ENCODE data around the gene CENPT. TPM values are rescaled to one million over a fixed set of nuclear protein-coding genes. Genes with fewer than 3 reads are reported as not detected.

The CENPT gene
- total RNA-seq, 1 experiment from 2014 or later: 33.8 TPM

DNA sequence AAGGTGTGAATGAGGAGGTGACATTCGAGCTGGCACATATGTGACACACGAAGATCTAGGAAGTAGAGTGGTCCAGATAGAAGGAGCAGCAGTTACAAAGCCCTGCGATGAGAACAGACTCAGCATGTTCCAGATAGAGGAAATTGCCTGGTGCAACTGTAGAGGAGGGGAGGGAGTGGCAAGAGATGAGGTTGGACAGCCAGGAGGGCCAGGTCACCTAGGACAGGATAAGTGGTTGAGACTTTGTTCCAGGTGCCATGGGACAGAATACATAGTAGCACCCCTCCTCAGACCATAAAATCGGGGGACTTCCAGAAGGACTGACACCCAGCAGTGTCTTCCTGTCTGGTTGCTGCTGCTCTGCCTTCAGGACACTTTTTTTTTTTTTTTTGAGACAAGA lies 11.0 kb upstream of the CENPT start:
- peaks cover 94% of the 10 kb centered on the region for H4K20me1 ChIP-seq (ENCODE audit: insufficient read depth)
- peaks cover 15% of the 10 kb centered on the region; the same call in 1 of the 2 replicates for H3K36me3 ChIP-seq (ENCODE audit: low read depth)
- intact Hi-C loops (cut with micrococcal nuclease; ENCODE audit: unreplicated experiment): loop anchor here (5.0 kb wide), 2 partner anchors 141 to 181 kb away; partner anchors contain the start of gene GFOD2
- peak overlapping the region; percentile 69 for H3K27ac ChIP-seq
- peak overlapping the region; percentile 62 for H3K4me2 ChIP-seq
- no peak overlapping the region for H2AFZ ChIP-seq
- no peaks in the 10 kb centered on the region for H3K9me2 ChIP-seq (ENCODE audit: insufficient read depth)
- no peaks in the 10 kb centered on the region for H3K27me3 ChIP-seq (ENCODE audit: insufficient read depth, low read depth)
- H3K4me3 ChIP-seq: no peak overlapping the region; the same call in 1 of the 2 replicates
- H3F3A ChIP-seq (ENCODE audit: insufficient read depth, low read depth): peaks cover 54% of the 10 kb centered on the region
- POLR2A ChIA-PET (ENCODE audit: unreplicated experiment): no interaction called here
- CTCF ChIA-PET: interaction anchor here (0.6 kb wide), 1 partner anchor 8 kb away, joined by 3 read pairs; no protein-coding TSS in a partner anchor
- TF ChIP-seq, protein P1, sequence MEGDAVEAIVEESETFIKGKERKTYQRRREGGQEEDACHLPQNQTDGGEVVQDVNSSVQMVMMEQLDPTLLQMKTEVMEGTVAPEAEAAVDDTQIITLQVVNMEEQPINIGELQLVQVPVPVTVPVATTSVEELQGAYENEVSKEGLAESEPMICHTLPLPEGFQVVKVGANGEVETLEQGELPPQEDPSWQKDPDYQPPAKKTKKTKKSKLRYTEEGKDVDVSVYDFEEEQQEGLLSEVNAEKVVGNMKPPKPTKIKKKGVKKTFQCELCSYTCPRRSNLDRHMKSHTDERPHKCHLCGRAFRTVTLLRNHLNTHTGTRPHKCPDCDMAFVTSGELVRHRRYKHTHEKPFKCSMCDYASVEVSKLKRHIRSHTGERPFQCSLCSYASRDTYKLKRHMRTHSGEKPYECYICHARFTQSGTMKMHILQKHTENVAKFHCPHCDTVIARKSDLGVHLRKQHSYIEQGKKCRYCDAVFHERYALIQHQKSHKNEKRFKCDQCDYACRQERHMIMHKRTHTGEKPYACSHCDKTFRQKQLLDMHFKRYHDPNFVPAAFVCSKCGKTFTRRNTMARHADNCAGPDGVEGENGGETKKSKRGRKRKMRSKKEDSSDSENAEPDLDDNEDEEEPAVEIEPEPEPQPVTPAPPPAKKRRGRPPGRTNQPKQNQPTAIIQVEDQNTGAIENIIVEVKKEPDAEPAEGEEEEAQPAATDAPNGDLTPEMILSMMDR (conservative IDR thresholded peaks at IDR 0.05): no peak
- TF ChIP-seq EZH2 (IDR thresholded peaks at IDR 0.05; ENCODE audit: low read depth): no peak
- H3K79me2 ChIP-seq (ENCODE audit: low read depth): peaks cover 93% of the 10 kb centered on the region
- DNase-seq: no peak
- peaks cover 52% of the 10 kb centered on the region for H3K4me1 ChIP-seq (replicated peaks; ENCODE audit: insufficient read depth)
- TSS peak; percentile 3 for BruUV-seq (replicated peaks)
- H3K9me3 ChIP-seq (ENCODE audit: insufficient read depth, low read depth): no peaks in the 10 kb centered on the region

DNA sequence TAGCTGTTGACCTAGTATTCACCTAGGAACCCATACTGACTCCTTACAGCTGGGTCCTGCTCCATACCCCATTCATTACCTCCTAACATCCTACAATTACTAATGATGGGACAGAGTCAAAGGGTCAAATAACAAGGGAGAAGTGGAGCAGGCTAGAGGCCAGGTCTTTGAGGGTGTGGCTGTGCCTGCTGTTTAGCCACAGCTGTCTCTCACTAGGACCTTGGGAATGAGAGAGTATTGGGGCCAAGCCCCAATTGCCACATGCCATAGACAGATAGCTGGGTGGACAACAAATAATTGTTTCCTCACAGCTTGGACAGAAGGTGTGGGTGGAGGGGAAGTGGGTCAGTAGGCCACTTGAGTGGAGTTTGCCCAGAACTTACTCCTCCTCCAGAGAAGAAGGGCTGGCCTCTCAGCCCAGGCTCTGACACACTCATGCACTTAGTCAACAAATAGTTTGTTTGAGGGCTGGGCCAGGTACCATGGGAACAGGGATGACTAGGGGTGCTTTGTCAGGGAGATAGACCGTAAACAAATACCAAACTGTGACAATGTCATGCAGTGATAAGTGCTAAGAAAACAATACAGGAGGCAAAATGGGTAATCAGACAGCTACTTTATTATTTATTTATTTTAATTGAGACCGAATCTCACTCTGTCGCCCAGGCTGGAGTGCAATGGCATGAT lies 10.2 kb upstream of the CENPT start:
- Histone ChIP-seq H3K4me3 (no peak overlapping the region; the same call in 1 of the 2 replicates), H2AFZ (no peak overlapping the region), H3K79me2 (ENCODE audit: low read depth) (peaks cover 92% of the 10 kb centered on the region), H3K27me3 (ENCODE audit: insufficient read depth, low read depth) (no peaks in the 10 kb centered on the region), H3K9me3 (ENCODE audit: insufficient read depth, low read depth) (no peaks in the 10 kb centered on the region), H3K9me2 (ENCODE audit: insufficient read depth) (no peaks in the 10 kb centered on the region), H3K36me3 (ENCODE audit: low read depth) (peaks cover 15% of the 10 kb centered on the region; the same call in 1 of the 2 replicates), H3F3A (ENCODE audit: insufficient read depth, low read depth) (peaks cover 54% of the 10 kb centered on the region), H3K27ac (peak overlapping the region; percentile 69), H3K4me1 (replicated peaks; ENCODE audit: insufficient read depth) (peaks cover 52% of the 10 kb centered on the region), H3K4me2 (peak overlapping the region; percentile 62), H4K20me1 (ENCODE audit: insufficient read depth) (peaks cover 95% of the 10 kb centered on the region)
- BruUV-seq (replicated peaks): no TSS peak
- CTCF ChIA-PET: interaction anchor here (0.6 kb wide), 1 partner anchor 183 kb away, joined by 3 read pairs; no protein-coding TSS in a partner anchor
- intact Hi-C loops (cut with micrococcal nuclease; ENCODE audit: unreplicated experiment): loop anchor here (5.0 kb wide), 2 partner anchors 140 to 180 kb away; partner anchors contain the start of gene GFOD2
- DNase-seq: peak; percentile 88 to 98
- TF ChIP-seq, protein P1 (conservative IDR thresholded peaks at IDR 0.05): no peak
- no peak for TF ChIP-seq EZH2 (IDR thresholded peaks at IDR 0.05; ENCODE audit: low read depth)
- POLR2A ChIA-PET (ENCODE audit: unreplicated experiment): interaction anchor here (0.5 to 1.1 kb wide), 4 partner anchors 13 to 387 kb away, joined by 3 to 8 read pairs (median 4); partner anchors contain the start of gene PLA2G15

DNA sequence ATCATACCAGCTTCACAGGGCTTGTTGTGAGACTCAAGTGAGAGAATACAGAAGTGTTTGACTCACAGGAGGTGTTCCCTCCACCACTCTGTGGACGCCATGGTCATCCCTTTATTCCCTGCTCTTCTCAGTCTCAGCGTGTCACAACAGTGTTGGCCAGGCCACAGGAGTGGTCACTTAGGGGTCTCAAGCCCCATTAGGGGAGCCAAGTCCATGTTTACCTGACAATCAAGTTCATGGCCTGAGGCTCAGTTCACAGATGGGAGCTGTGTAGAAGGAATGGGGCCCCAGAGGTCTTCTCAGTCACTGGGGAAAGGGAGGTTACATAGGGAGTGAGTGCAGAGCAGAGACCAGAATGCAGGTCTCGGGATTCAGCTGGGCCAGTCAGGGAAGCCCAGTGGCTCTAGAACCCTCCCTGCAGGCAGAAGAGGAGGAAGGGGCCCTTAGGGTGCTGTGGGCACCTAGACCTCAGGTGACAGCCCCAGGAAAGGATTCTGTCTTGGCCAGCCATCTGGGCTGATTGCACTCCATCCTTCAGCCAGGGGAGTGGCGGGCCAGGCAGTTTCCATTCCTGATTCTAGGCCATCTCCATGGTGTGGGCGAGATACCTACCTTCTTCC lies 9.5 kb upstream of the CENPT start:
- DNase-seq: no peak
- Histone ChIP-seq H3K79me2 (ENCODE audit: low read depth) (peaks cover 92% of the 10 kb centered on the region), H3K4me1 (replicated peaks; ENCODE audit: insufficient read depth) (peaks cover 52% of the 10 kb centered on the region), H3K9me3 (ENCODE audit: insufficient read depth, low read depth) (no peaks in the 10 kb centered on the region), H3K9me2 (ENCODE audit: insufficient read depth) (no peaks in the 10 kb centered on the region), H4K20me1 (ENCODE audit: insufficient read depth) (peaks cover 94% of the 10 kb centered on the region), H3K27me3 (ENCODE audit: insufficient read depth, low read depth) (no peaks in the 10 kb centered on the region), H3F3A (ENCODE audit: insufficient read depth, low read depth) (peaks cover 54% of the 10 kb centered on the region), H3K4me3 (no peak overlapping the region), H3K27ac (peak overlapping the region; percentile 41), H3K36me3 (ENCODE audit: low read depth) (peaks cover 13% of the 10 kb centered on the region; the same call in 1 of the 2 replicates), H2AFZ (no peak overlapping the region), H3K4me2 (peak overlapping the region; percentile 39)
- CTCF ChIA-PET: no interaction called here
- TF ChIP-seq, protein P1 (conservative IDR thresholded peaks at IDR 0.05): no peak
- TF ChIP-seq EZH2 (IDR thresholded peaks at IDR 0.05; ENCODE audit: low read depth): no peak
- POLR2A ChIA-PET (ENCODE audit: unreplicated experiment): interaction anchor here (0.5 to 1.1 kb wide), 2 partner anchors 180 to 388 kb away, joined by 4 to 5 read pairs; partner anchors contain the start of gene PLA2G15
- intact Hi-C loops (cut with micrococcal nuclease; ENCODE audit: unreplicated experiment): loop anchor here (5.0 kb wide), 2 partner anchors 140 to 180 kb away; partner anchors contain the start of gene GFOD2
- no TSS peak for BruUV-seq (replicated peaks)

Data from PC-9 (cell line).